Suppressor macrophage treated with lipopolysaccharide for 4 hours (primary cell): ENCODE measurements around the gene ZNF747.

Experiments used
- DNase-seq: peaks from one replicate; pipeline ENCODE4 v3.0.0-alpha.2; 2020

Gene ZNF747

GRCh38 chr16:30534368-30535105, at the start of gene ZNF747:
Gene ZNF747, minus strand, starts transcription at chr16:30534858. Its CDS starts 179 bp downstream, at chr16:30534679.
- DNase-seq: peak; percentile 88

GRCh38 chr16:30582611-30583340, 48.1 kb upstream of the ZNF747 start:
- no peak for DNase-seq

- no peak for DNase-seq
Observed at GRCh38 chr16:30581457-30581856, 46.8 kb upstream of the ZNF747 start.

GRCh38 chr16:30574678-30575077, 40.0 kb upstream of the ZNF747 start:
- DNase-seq: no peak

GRCh38 chr16:30571445-30572322, 37.0 kb upstream of the ZNF747 start, which contains the start of gene ZNF688:
Gene ZNF688, minus strand, starts transcription at chr16:30571714. Its CDS starts 85 bp downstream, at chr16:30571629.
- DNase-seq: peak; percentile 95

GRCh38 chr16:30570636-30571444, 36.2 kb upstream of the ZNF747 start:
- no peak for DNase-seq

GRCh38 chr16:30569746-30570635, 35.3 kb upstream of the ZNF747 start:
- peak; percentile 21 for DNase-seq

- DNase-seq: no peak
Observed at GRCh38 chr16:30569281-30569680, 34.6 kb upstream of the ZNF747 start.

- DNase-seq: peak; percentile 95
Observed at GRCh38 chr16:30567991-30568638, 33.5 kb upstream of the ZNF747 start.

- DNase-seq: peak; percentile 66
Observed at GRCh38 chr16:30567160-30567990, 32.7 kb upstream of the ZNF747 start.

- no peak for DNase-seq
Observed at GRCh38 chr16:30566531-30566930, 31.9 kb upstream of the ZNF747 start.

- DNase-seq: no peak
Observed at GRCh38 chr16:30565984-30566383, 31.3 kb upstream of the ZNF747 start.

- no peak for DNase-seq
Observed at GRCh38 chr16:30565526-30565925, 30.9 kb upstream of the ZNF747 start.

- no peak for DNase-seq
Observed at GRCh38 chr16:30562021-30562420, 27.4 kb upstream of the ZNF747 start.

- DNase-seq: peak; percentile 33
Observed at GRCh38 chr16:30561089-30561816, 26.6 kb upstream of the ZNF747 start.

GRCh38 chr16:30559690-30560089, 25.0 kb upstream of the ZNF747 start:
- peak; percentile 51 for DNase-seq

- DNase-seq: no peak
Observed at GRCh38 chr16:30558789-30559377, 24.2 kb upstream of the ZNF747 start.

GRCh38 chr16:30557957-30558788, 23.5 kb upstream of the ZNF747 start, which contains the start of gene ZNF764:
Gene ZNF764, minus strand, starts transcription at chr16:30558374. Its CDS starts 192 bp downstream, at chr16:30558182.
- DNase-seq: peak; percentile 99
